ENCODE results near the gene PLK3. TPM values are rescaled to one million over a fixed set of nuclear protein-coding genes. Genes with fewer than 3 reads are reported as not detected.
A peak's percentile ranks its signal among the peaks of the same experiment; 100 is the strongest.

Gene PLK3
- total RNA-seq, 2 experiments from 2014 or later, result 8.8 to 10.1 TPM

GRCh38 chr1:44807364-44808062 is 7.3 kb downstream of the PLK3 start:
- DNase-seq (ENCODE audit: low spot score), result peak; percentile 68
- ChIA-PET CTCF (ENCODE audit: unreplicated experiment) (no interaction called here), POLR2A (interaction anchor here (0.5 to 4.2 kb wide), 5 partner anchors 12 to 693 kb away, joined by 3 to 54 read pairs (median 13); partner anchors contain the start of gene RNU5D-1)
- Histone ChIP-seq H3K4me2 (ENCODE audit: low read length) (peak overlapping the region; percentile 57), H3K79me2 (ENCODE audit: insufficient read depth, low read depth, low read length) (no peaks in the 10 kb centered on the region), H3K27ac (ENCODE audit: low read depth, low read length, poor library complexity, severe bottlenecking) (peak overlapping the region; percentile 74), H3K9me3 (ENCODE audit: low read length) (no peaks in the 10 kb centered on the region), H3K4me3 (ENCODE audit: low read depth, low read length, poor library complexity, severe bottlenecking) (no peak overlapping the region), H4K20me1 (ENCODE audit: insufficient read depth, low read length) (no peaks in the 10 kb centered on the region), H3K36me3 (ENCODE audit: insufficient read depth, low read length) (peaks cover 15% of the 10 kb centered on the region), H3K9me2 (ENCODE audit: insufficient read depth, low read length) (no peaks in the 10 kb centered on the region), H3K4me1 (ENCODE audit: insufficient read depth, low read length, poor library complexity, severe bottlenecking) (peaks cover 44% of the 10 kb centered on the region), H2AFZ (ENCODE audit: low read length) (peak overlapping the region; percentile 11; the same call in 1 of the 2 replicates)
- intact Hi-C loops (cut with micrococcal nuclease; ENCODE audit: unreplicated experiment), result no loop called here
- no TSS peak for BruUV-seq (replicated peaks)
- TF ChIP-seq EZH2phosphoT487 (IDR thresholded peaks at IDR 0.05; ENCODE audit: borderline replicate concordance, low read depth, low read length) (no peak), CTCF (conservative IDR thresholded peaks at IDR 0.05; ENCODE audit: low read length) (no peak)

- H3K36me3 ChIP-seq (ENCODE audit: insufficient read depth, low read length), result peaks cover 12% of the 10 kb centered on the region
- H4K20me1 ChIP-seq (ENCODE audit: insufficient read depth, low read length), result no peaks in the 10 kb centered on the region
- H3K27ac ChIP-seq (ENCODE audit: low read depth, low read length, poor library complexity, severe bottlenecking), result peak within 1 kb of the TSS; percentile 74
- peak within 1 kb of the TSS; percentile 70; the same call in 1 of the 2 replicates for H2AFZ ChIP-seq (ENCODE audit: low read length)
- peak within 1 kb of the TSS; percentile 9 for H3K4me3 ChIP-seq (ENCODE audit: low read depth, low read length, poor library complexity, severe bottlenecking)
- no TSS peak for BruUV-seq (replicated peaks)
- intact Hi-C loops (cut with micrococcal nuclease; ENCODE audit: unreplicated experiment), result no loop called here
- no peaks in the 10 kb centered on the region for H3K79me2 ChIP-seq (ENCODE audit: insufficient read depth, low read depth, low read length)
- no peak for DNase-seq (ENCODE audit: low spot score)
- H3K9me3 ChIP-seq (ENCODE audit: low read length), result no peaks in the 10 kb centered on the region
- peak within 1 kb of the TSS; percentile 57 for H3K4me2 ChIP-seq (ENCODE audit: low read length)
- ChIA-PET POLR2A (interaction anchor here (0.5 to 4.2 kb wide), 9 partner anchors 8 to 692 kb away, joined by 3 to 54 read pairs (median 5); partner anchors contain the start of genes PLK3 and RNU5D-1), CTCF (ENCODE audit: unreplicated experiment) (interaction anchor here (1.1 to 1.4 kb wide), 3 partner anchors 11 to 78 kb away, joined by 6 to 9 read pairs (median 8); partner anchors contain the start of gene RNU5D-1)
- TF ChIP-seq CTCF (conservative IDR thresholded peaks at IDR 0.05; ENCODE audit: low read length) (no peak), EZH2phosphoT487 (IDR thresholded peaks at IDR 0.05; ENCODE audit: borderline replicate concordance, low read depth, low read length) (no peak)
- peaks cover 42% of the 10 kb centered on the region for H3K4me1 ChIP-seq (ENCODE audit: insufficient read depth, low read length, poor library complexity, severe bottlenecking)
- no peaks in the 10 kb centered on the region for H3K9me2 ChIP-seq (ENCODE audit: insufficient read depth, low read length)
These were observed 8.1 kb downstream of the PLK3 start, which contains the start of gene BTBD19 for GRCh38 chr1:44808063-44808937. Gene BTBD19, plus strand, starts transcription at chr1:44808523. Its CDS starts 298 bp downstream, at chr1:44808821.
